Measurements from ENCODE around the gene VPS18. TPM values are rescaled to one million over a fixed set of nuclear protein-coding genes. Genes with fewer than 3 reads are reported as not detected.

The VPS18 gene
- total RNA-seq, 1 donor from 2014 or later = 12.6 TPM

Other genes with a start within 250 kb of the VPS18 start
- gene RAD51, start 199.3 kb upstream of the VPS18 start, total RNA-seq = 51.4 and 53.8 TPM in 2 replicates
- 28.3 and 30.6 TPM in 2 replicates for gene RMDN3, start 139.2 kb upstream of the VPS18 start, total RNA-seq
- gene GCHFR, start 130.4 kb upstream of the VPS18 start, total RNA-seq = 43.7 and 44.7 TPM in 2 replicates
- 0.48 and 0.76 TPM in 2 replicates for gene C15orf62, start 124.5 kb upstream of the VPS18 start, total RNA-seq
- gene ZFYVE19, start 87.4 kb upstream of the VPS18 start, total RNA-seq = 37.6 and 39.3 TPM in 2 replicates
- 44.4 and 48.0 TPM in 2 replicates for gene DNAJC17, start 87.0 kb upstream of the VPS18 start, total RNA-seq
- not detected in 2 replicates for gene PPP1R14D, start 65.7 kb upstream of the VPS18 start, total RNA-seq
- 22.5 and 24.5 TPM in 2 replicates for gene SPINT1, start 50.4 kb upstream of the VPS18 start, total RNA-seq
- 0.80 and 0.82 TPM in 2 replicates for gene RHOV, start 20.2 kb upstream of the VPS18 start, total RNA-seq
- gene DLL4, start 34.9 kb downstream of the VPS18 start, total RNA-seq = 0.14 and 0.37 TPM in 2 replicates
- gene CHAC1, start 59.0 kb downstream of the VPS18 start, total RNA-seq = 3.6 and 4.5 TPM in 2 replicates
- 33.2 and 35.2 TPM in 2 replicates for gene INO80, start 221.8 kb downstream of the VPS18 start, total RNA-seq

Measured in activated T-helper 2 cell treated with anti-CD3 and anti-CD28 coated beads, Interferon-gamma antibody, Interleukin-2, Interleukin-4, amounts not matched to agents 10 μg/mL and 5 μg/mL and 100 μg/mL, durations not matched to agents 14 hours and 24 hours and 36 hours (primary cell).